Endometrium (tissue), 2 donors: ENCODE results near the gene C4orf50.
"Not testable (repeated sequence)": the region's sequence is repeated elsewhere in the genome, so short reads cannot be mapped to it uniquely, and the experiment has no call there.

Experiments used
- FAIRE-seq: peaks from 2 replicates; lab custom pipeline; 2012; peaks lifted over from hg19 to GRCh38; lab: Jason Lieb, UNC
- donor health status: control.
- donor health status: control.

Gene C4orf50

GRCh38 chr4:5857199-5857598, 161.0 kb downstream of the C4orf50 start:
- no peak for FAIRE-seq

GRCh38 chr4:5856362-5856761, 161.9 kb downstream of the C4orf50 start:
- not testable (repeated sequence) for FAIRE-seq

GRCh38 chr4:5854929-5855328, 163.3 kb downstream of the C4orf50 start:
- peak; percentile 31 for FAIRE-seq

- no peak for FAIRE-seq
Observed at GRCh38 chr4:5852523-5853202, 165.6 kb downstream of the C4orf50 start.

- FAIRE-seq = no peak
Observed at GRCh38 chr4:5851637-5852301, 166.5 kb downstream of the C4orf50 start.
